Measurements from ENCODE around the gene MRPL18. TPM values are rescaled to one million over a fixed set of nuclear protein-coding genes. Genes with fewer than 3 reads are reported as not detected.
"Not testable (repeated sequence)": the region's sequence is repeated elsewhere in the genome, so short reads cannot be mapped to it uniquely, and the experiment has no call there.

The MRPL18 gene
- total RNA-seq, 1 experiment from 2014 or later = 71.1 TPM

- BruUV-seq (replicated peaks) = no TSS peak
- H3K36me3 Mint-ChIP-seq (ENCODE audit: insufficient read depth, unreplicated experiment) = peaks cover 97% of the 10 kb centered on the region
- H3K36me3 ChIP-seq (ENCODE audit: control insufficient read depth, insufficient read depth, low read length) = peaks cover 3% of the 10 kb centered on the region
Observed at GRCh38 chr6:159789377-159790148, 704 bp upstream of the MRPL18 start, which contains the start of gene TCP1. TSS of gene TCP1 (minus strand) at chr6:159789602. CDS start at chr6:159789468, 134 bp downstream.

GRCh38 chr6:159790956-159791598 lies 810 bp downstream of the MRPL18 start:
- Histone ChIP-seq H3K4me1 (peaks cover 18% of the 10 kb centered on the region), H3K9me3 (no peaks in the 10 kb centered on the region), H3K4me3 (ENCODE audit: low read depth, low read length) (peak overlapping the region; percentile 95), H3K27me3 (replicated peaks; ENCODE audit: control insufficient read depth, insufficient read depth, low read length) (no peaks in the 10 kb centered on the region), H3K36me3 (ENCODE audit: control insufficient read depth, insufficient read depth, low read length) (peaks cover 3% of the 10 kb centered on the region)
- intact Hi-C loops (cut with micrococcal nuclease; ENCODE audit: unreplicated experiment) = loop anchor here (1.0 kb wide), 2 partner anchors 16 to 64 kb away; partner anchors contain the start of gene WTAP
- TF ChIP-seq CTCF (IDR thresholded peaks at IDR 0.05; ENCODE audit: insufficient read depth in 1 of 2, low read depth in 1 of 2, low read length in 1 of 2, severe bottlenecking in 1 of 2, unreplicated experiment in 1 of 2) = no peak
- H3K9me3 Mint-ChIP-seq (ENCODE audit: unreplicated experiment) = no peaks in the 10 kb centered on the region
- H3K4me3 Mint-ChIP-seq (ENCODE audit: unreplicated experiment) = peak overlapping the region; percentile 96
- ChIA-PET POLR2A (interaction anchor here (1.0 to 4.4 kb wide), 5 partner anchors 15 to 178 kb away, joined by 3 to 71 read pairs (median 21); partner anchors contain the start of genes ACAT2 and WTAP), CTCF (interaction anchor here (0.9 to 1.6 kb wide), 3 partner anchors 16 to 657 kb away, joined by 3 to 7 read pairs (median 4); partner anchors contain the start of gene ACAT2)
- peak in 1 of 2 experiments; percentile 20 for DNase-seq
- no TSS peak for BruUV-seq (replicated peaks)
- H3K27ac Mint-ChIP-seq (ENCODE audit: unreplicated experiment) = peak overlapping the region; percentile 98
- no peaks in the 10 kb centered on the region for H3K27me3 Mint-ChIP-seq (ENCODE audit: insufficient read depth, unreplicated experiment)
- H3K4me1 Mint-ChIP-seq (ENCODE audit: low read depth, unreplicated experiment) = peaks cover 18% of the 10 kb centered on the region
- H3K36me3 Mint-ChIP-seq (ENCODE audit: insufficient read depth, unreplicated experiment) = peaks cover 94% of the 10 kb centered on the region

More at GRCh38 chr6:159789377-159790148, 704 bp upstream of the MRPL18 start, which contains the start of gene TCP1:
- DNase-seq = peak; percentile 98 to 99
- Histone ChIP-seq H3K27me3 (replicated peaks; ENCODE audit: control insufficient read depth, insufficient read depth, low read length) (no peaks in the 10 kb centered on the region), H3K4me1 (peaks cover 18% of the 10 kb centered on the region), H3K4me3 (ENCODE audit: low read depth, low read length) (peak within 1 kb of the TSS; percentile 95), H3K9me3 (no peaks in the 10 kb centered on the region)
- no peaks in the 10 kb centered on the region for H3K27me3 Mint-ChIP-seq (ENCODE audit: insufficient read depth, unreplicated experiment)
- CTCF ChIA-PET = interaction anchor here (0.7 to 1.6 kb wide), 5 partner anchors 17 to 1184 kb away, joined by 4 to 9 read pairs (median 4); partner anchors contain the start of gene ACAT2
- peaks cover 18% of the 10 kb centered on the region for H3K4me1 Mint-ChIP-seq (ENCODE audit: low read depth, unreplicated experiment)
- no peak for TF ChIP-seq CTCF (IDR thresholded peaks at IDR 0.05; ENCODE audit: insufficient read depth in 1 of 2, low read depth in 1 of 2, low read length in 1 of 2, severe bottlenecking in 1 of 2, unreplicated experiment in 1 of 2)
- POLR2A ChIA-PET = interaction anchor here (0.5 to 4.4 kb wide), 10 partner anchors 17 to 98 kb away, joined by 3 to 71 read pairs (median 4); partner anchors contain the start of genes ACAT2 and WTAP
- H3K9me3 Mint-ChIP-seq (ENCODE audit: unreplicated experiment) = no peaks in the 10 kb centered on the region
- intact Hi-C loops (cut with micrococcal nuclease; ENCODE audit: unreplicated experiment) = loop anchor here (1.0 to 5.0 kb wide), 5 partner anchors 18 to 96 kb away; partner anchors contain the start of genes ACAT2, SOD2 and WTAP
- H3K27ac Mint-ChIP-seq (ENCODE audit: unreplicated experiment) = peak within 1 kb of the TSS; percentile 98
- H3K4me3 Mint-ChIP-seq (ENCODE audit: unreplicated experiment) = peak within 1 kb of the TSS; percentile 96

GRCh38 chr6:159794976-159795375 lies 4.7 kb downstream of the MRPL18 start:
- POLR2A ChIA-PET; H3K27me3 Mint-ChIP-seq (ENCODE audit: insufficient read depth, unreplicated experiment); DNase-seq; intact Hi-C loops (cut with micrococcal nuclease; ENCODE audit: unreplicated experiment); H3K9me3 ChIP-seq; H3K9me3 Mint-ChIP-seq (ENCODE audit: unreplicated experiment); H3K4me1 ChIP-seq; H3K4me3 Mint-ChIP-seq (ENCODE audit: unreplicated experiment); H3K27ac Mint-ChIP-seq (ENCODE audit: unreplicated experiment); CTCF ChIA-PET; H3K27me3 ChIP-seq (replicated peaks; ENCODE audit: control insufficient read depth, insufficient read depth, low read length); BruUV-seq (replicated peaks); H3K4me3 ChIP-seq (ENCODE audit: low read depth, low read length); H3K4me1 Mint-ChIP-seq (ENCODE audit: low read depth, unreplicated experiment); H3K36me3 ChIP-seq (ENCODE audit: control insufficient read depth, insufficient read depth, low read length): not testable (repeated sequence)
- peaks cover 86% of the 10 kb centered on the region for H3K36me3 Mint-ChIP-seq (ENCODE audit: insufficient read depth, unreplicated experiment)
